Putamen (tissue), 1 donor: Measurements from ENCODE around the gene PRAME.
"Not testable (repeated sequence)": the region's sequence is repeated elsewhere in the genome, so short reads cannot be mapped to it uniquely, and the experiment has no call there.

Experiments used
- DNase-seq: peaks from one replicate; pipeline ENCODE4 v3.0.0-alpha.2; 2016; ENCODE audit warnings: low spot score

Gene PRAME

GRCh38 chr22:22558972-22559603 is at the start of gene PRAME:
TSS of gene PRAME (minus strand) at chr22:22559265. CDS start at chr22:22556832, 2,433 bp downstream.
- no peak for DNase-seq

GRCh38 chr22:22608022-22608421 is 49.0 kb upstream of the PRAME start:
- not testable (repeated sequence) for DNase-seq

GRCh38 chr22:22605074-22605404 is 46.0 kb upstream of the PRAME start:
- DNase-seq: no peak

GRCh38 chr22:22604326-22605073 is 45.4 kb upstream of the PRAME start:
- DNase-seq: no peak

- DNase-seq: no peak
These were observed 44.4 kb upstream of the PRAME start for GRCh38 chr22:22603470-22603947.

GRCh38 chr22:22600531-22601261 is 41.6 kb upstream of the PRAME start:
- DNase-seq: no peak

- no peak for DNase-seq
These were observed 40.2 kb upstream of the PRAME start for GRCh38 chr22:22599248-22599647.

GRCh38 chr22:22598144-22598543 is 39.1 kb upstream of the PRAME start:
- no peak for DNase-seq

GRCh38 chr22:22595001-22595835 is 36.2 kb upstream of the PRAME start:
- DNase-seq: no peak

- DNase-seq: no peak
These were observed 35.0 kb upstream of the PRAME start for GRCh38 chr22:22593964-22594656.

GRCh38 chr22:22593250-22593649 is 34.2 kb upstream of the PRAME start:
- no peak for DNase-seq

- DNase-seq: no peak
These were observed 32.6 kb upstream of the PRAME start for GRCh38 chr22:22591348-22592299.

- no peak for DNase-seq
These were observed 31.2 kb upstream of the PRAME start for GRCh38 chr22:22590136-22590891.

GRCh38 chr22:22588485-22589164 is 29.6 kb upstream of the PRAME start:
- no peak for DNase-seq

- no peak for DNase-seq
These were observed 28.6 kb upstream of the PRAME start for GRCh38 chr22:22587577-22588188.

- DNase-seq: no peak
These were observed 25.7 kb upstream of the PRAME start for GRCh38 chr22:22584722-22585121.

- no peak for DNase-seq
These were observed 24.0 kb upstream of the PRAME start for GRCh38 chr22:22583030-22583429.

GRCh38 chr22:22581524-22581923 is 22.5 kb upstream of the PRAME start:
- not testable (repeated sequence) for DNase-seq
